H9 (cell line): ENCODE data around the gene GMPR. TPM values are rescaled to one million over a fixed set of nuclear protein-coding genes. Genes with fewer than 3 reads are reported as not detected.

Source experiments
- DNase-seq: peaks from one replicate; pipeline ENCODE4 v3.0.0-alpha.2; 2017
- H2AFZ ChIP-seq: one replicate; pipeline ENCODE4 v1.6.1; 2013; ENCODE audit warnings: mild to moderate bottlenecking, low read length, control low read depth, moderate library complexity
- H2AK5ac ChIP-seq: 2 replicates; pipeline ENCODE4 v1.6.1; 2013; ENCODE audit warnings: low read length, control low read depth, mixed read lengths; ENCODE audit not compliant: insufficient read length
- H2BK120ac ChIP-seq: one replicate; pipeline ENCODE4 v1.6.1; 2013; ENCODE audit warnings: low read depth, mild to moderate bottlenecking, low read length, control low read depth, inconsistent platforms; ENCODE audit not compliant: poor library complexity, severe bottlenecking
- H2BK12ac ChIP-seq: 2 replicates; pipeline ENCODE4 v1.6.1; 2013; ENCODE audit warnings: low read length, control low read depth, mixed read lengths, low read depth; ENCODE audit not compliant: insufficient read length
- H2BK15ac ChIP-seq: 2 replicates; pipeline ENCODE4 v1.6.1; 2013; ENCODE audit warnings: low read depth, low read length, control low read depth
- H2BK20ac ChIP-seq: one replicate; pipeline ENCODE4 v1.6.1; 2013; ENCODE audit warnings: low read depth, mild to moderate bottlenecking, low read length, control low read depth, inconsistent platforms; ENCODE audit not compliant: poor library complexity, severe bottlenecking
- H2BK5ac ChIP-seq: 2 replicates; pipeline ENCODE4 v1.6.1; 2013; ENCODE audit warnings: low read length, control low read depth, mixed read lengths; ENCODE audit not compliant: insufficient read length
- H3K14ac ChIP-seq: 2 replicates; pipeline ENCODE4 v1.6.1; 2013; ENCODE audit warnings: low read length, control low read depth; ENCODE audit not compliant: insufficient read depth
- H3K18ac ChIP-seq: 2 replicates; pipeline ENCODE4 v1.6.1; 2013; ENCODE audit warnings: low read depth, mild to moderate bottlenecking, mixed read lengths, low read length, control low read depth; ENCODE audit not compliant: insufficient read length
- H3K23ac ChIP-seq: 2 replicates; pipeline ENCODE4 v1.6.1; 2013; ENCODE audit warnings: low read length, control low read depth, mixed read lengths, low read depth; ENCODE audit not compliant: insufficient read length
- H3K23me2 ChIP-seq: 2 replicates; pipeline ENCODE4 v1.6.1; 2013; ENCODE audit warnings: low read depth, mild to moderate bottlenecking, mixed read lengths, low read length, control low read depth; ENCODE audit not compliant: insufficient read length, poor library complexity, severe bottlenecking
- H3K27ac ChIP-seq: 2 replicates; pipeline ENCODE4 v1.5.1; 2013; ENCODE audit warnings: low read length, control low read depth, mixed read lengths, low read depth; ENCODE audit not compliant: insufficient read length
- H3K27me3 ChIP-seq: 2 replicates; pipeline ENCODE4 v1.6.1; 2013; ENCODE audit warnings: low read length, control low read depth, inconsistent platforms; ENCODE audit not compliant: insufficient read depth
- H3K4ac ChIP-seq: 2 replicates; pipeline ENCODE4 v1.6.1; 2013; ENCODE audit warnings: low read depth, mild to moderate bottlenecking, control low read depth, inconsistent platforms, low read length, moderate library complexity
- H3K4me1 ChIP-seq: 2 replicates; pipeline ENCODE4 v1.6.1; 2013; ENCODE audit warnings: low read length, control low read depth, inconsistent platforms; ENCODE audit not compliant: insufficient read depth
- H3K4me2 ChIP-seq: 2 replicates; pipeline ENCODE4 v1.6.1; 2013; ENCODE audit warnings: low read length, control low read depth, mixed read lengths; ENCODE audit not compliant: insufficient read length, insufficient read depth
- H3K56ac ChIP-seq: 2 replicates; pipeline ENCODE4 v1.6.1; 2013; ENCODE audit warnings: low read depth, mild to moderate bottlenecking, mixed read lengths, low read length, control low read depth; ENCODE audit not compliant: insufficient read length
- H3K79me1 ChIP-seq: 2 replicates; pipeline ENCODE4 v1.6.1; 2013; ENCODE audit warnings: low read depth, mild to moderate bottlenecking, moderate library complexity, low read length, control low read depth, inconsistent platforms; ENCODE audit not compliant: insufficient read depth, poor library complexity, severe bottlenecking
- H3K79me2 ChIP-seq: 2 replicates; pipeline ENCODE4 v1.6.1; 2013; ENCODE audit warnings: low read length, control low read depth, inconsistent platforms; ENCODE audit not compliant: insufficient read depth
- H3K9ac ChIP-seq: 2 replicates; pipeline ENCODE4 v1.6.1; 2013; ENCODE audit warnings: low read length, control low read depth, mixed read lengths; ENCODE audit not compliant: insufficient read length; ENCODE audit errors: extremely low read depth
- H3K9me3 ChIP-seq: one replicate; pipeline ENCODE4 v1.6.1; 2013; ENCODE audit warnings: low read depth, low read length, inconsistent platforms; ENCODE audit not compliant: control insufficient read depth
- H3T11ph ChIP-seq: one replicate; pipeline ENCODE4 v1.6.1; 2013; ENCODE audit warnings: mild to moderate bottlenecking, low read length, control low read depth, inconsistent platforms
- H4K20me1 ChIP-seq: one replicate; pipeline ENCODE4 v1.6.1; 2013; ENCODE audit not compliant: control insufficient read depth, insufficient read length, insufficient read depth
- H4K5ac ChIP-seq: 2 replicates; pipeline ENCODE4 v1.6.1; 2013; ENCODE audit warnings: low read depth, mild to moderate bottlenecking, mixed read lengths, low read length, control low read depth; ENCODE audit not compliant: insufficient read length
- H4K8ac ChIP-seq: replicated peaks from 2 replicates; pipeline ENCODE4 v1.6.1; 2013; ENCODE audit warnings: low read length, control low read depth, mixed read lengths, low read depth; ENCODE audit not compliant: insufficient read length
- H4K91ac ChIP-seq: 2 replicates; pipeline ENCODE4 v1.6.1; 2013; ENCODE audit warnings: low read depth, mild to moderate bottlenecking, moderate library complexity, mixed read lengths, low read length, control low read depth; ENCODE audit not compliant: insufficient read length
- H3K27ac Mint-ChIP-seq, 3 experiments: 2 replicates in 2 of 3; 3 replicates in 1 of 3; pipeline ENCODE4 v1.8.0; 2020 to 2021; ENCODE audit warnings: mixed read lengths in 3 of 3, mild to moderate bottlenecking in 1 of 3, moderate library complexity in 1 of 3
- H3K27me3 Mint-ChIP-seq: 2 replicates; pipeline ENCODE4 v1.8.0; 2021; ENCODE audit warnings: low read depth, mild to moderate bottlenecking, moderate library complexity, mixed read lengths
- H3K36me3 Mint-ChIP-seq, 3 experiments: 2 replicates in 2 of 3; 3 replicates in 1 of 3; pipeline ENCODE4 v1.8.0; 2020 to 2021; ENCODE audit warnings: low read depth in 3 of 3, mixed read lengths in 3 of 3; ENCODE audit not compliant: insufficient read depth in 1 of 3
- H3K4me1 Mint-ChIP-seq, 2 experiments: 2 replicates each; pipeline ENCODE4 v1.8.0; 2020; ENCODE audit warnings: mixed read lengths in 2 of 2
- H3K4me3 Mint-ChIP-seq, 2 experiments: 2 replicates in 1 of 2; 3 replicates in 1 of 2; pipeline ENCODE4 v1.8.0; 2020 to 2021; ENCODE audit warnings: mild to moderate bottlenecking in 2 of 2, mixed read lengths in 2 of 2, moderate library complexity in 1 of 2
- H3K9me3 Mint-ChIP-seq, 2 experiments: 2 replicates in 1 of 2; 3 replicates in 1 of 2; pipeline ENCODE4 v1.8.0; 2020; ENCODE audit warnings: mild to moderate bottlenecking in 2 of 2, mixed read lengths in 2 of 2, moderate library complexity in 1 of 2
- WGBS: extraction: QIAGEN DNeasy Blood & Tissue Kit; methylation state at CpG from one replicate; pipeline ENCODE4 v1.1.7; 2013; ENCODE audit warnings: missing lambda C conversion rate, low lambda C conversion rate, mixed read lengths; ENCODE audit not compliant: insufficient read length; ENCODE audit errors: extremely low coverage; 5-methylcytosine and 5-hydroxymethylcytosine counted together
- total RNA-seq: library from RNA; stranded (reverse); gene quantifications from 2 replicates; pipeline ENCODE4 v1.2.1, GENCODE V29; 2021
- TF ChIP-seq, protein P1 (sequence below): fragments of 200-600 bp; sonication (generic); conservative IDR thresholded peaks from 3 replicates; pipeline ENCODE4 v1.8.0; 2021; ENCODE audit warnings: antibody characterized with exemption, mild to moderate bottlenecking

The GMPR gene
- total RNA-seq, 1 experiment from 2014 or later = 0.70 TPM

- Histone ChIP-seq H4K8ac (no peak overlapping the region), H3K9me3 (no peaks in the 10 kb centered on the region), H3K14ac (no peak overlapping the region), H3K4me2 (no peak overlapping the region), H3K18ac (no peak overlapping the region), H4K91ac (no peak overlapping the region), H3K4me1 (no peaks in the 10 kb centered on the region), H2BK5ac (no peak overlapping the region), H3K23me2 (no peaks in the 10 kb centered on the region), H3K79me2 (no peaks in the 10 kb centered on the region), H2BK120ac (no peak overlapping the region), H3K4ac (no peak overlapping the region), H2AFZ (no peak overlapping the region), H2BK12ac (no peak overlapping the region), H3K27ac (no peak overlapping the region), H3K27me3 (no peaks in the 10 kb centered on the region), H2AK5ac (no peak overlapping the region), H4K20me1 (no peaks in the 10 kb centered on the region), H3K9ac (no peak overlapping the region), H3K79me1 (no peaks in the 10 kb centered on the region), H4K5ac (no peak overlapping the region), H3K56ac (no peak overlapping the region), H2BK20ac (no peak overlapping the region), H2BK15ac (no peak overlapping the region), H3T11ph (no peak overlapping the region), H3K23ac (no peak overlapping the region)
- no CpG with 5 or more reads among the region's 10 CpGs for WGBS
- Mint-ChIP-seq H3K4me3 (no peak overlapping the region), H3K4me1 (peaks cover 6 to 15% of the 10 kb centered on the region in 2 experiments), H3K27ac (no peak overlapping the region), H3K27me3 (peaks cover 4% of the 10 kb centered on the region; the same call in 1 of the 2 replicates), H3K36me3 (no peaks in the 10 kb centered on the region; a peak in 1 of 7 replicates), H3K9me3 (no peaks in the 10 kb centered on the region; a peak in 1 of 5 replicates)
- DNase-seq = no peak
- TF ChIP-seq, protein P1, sequence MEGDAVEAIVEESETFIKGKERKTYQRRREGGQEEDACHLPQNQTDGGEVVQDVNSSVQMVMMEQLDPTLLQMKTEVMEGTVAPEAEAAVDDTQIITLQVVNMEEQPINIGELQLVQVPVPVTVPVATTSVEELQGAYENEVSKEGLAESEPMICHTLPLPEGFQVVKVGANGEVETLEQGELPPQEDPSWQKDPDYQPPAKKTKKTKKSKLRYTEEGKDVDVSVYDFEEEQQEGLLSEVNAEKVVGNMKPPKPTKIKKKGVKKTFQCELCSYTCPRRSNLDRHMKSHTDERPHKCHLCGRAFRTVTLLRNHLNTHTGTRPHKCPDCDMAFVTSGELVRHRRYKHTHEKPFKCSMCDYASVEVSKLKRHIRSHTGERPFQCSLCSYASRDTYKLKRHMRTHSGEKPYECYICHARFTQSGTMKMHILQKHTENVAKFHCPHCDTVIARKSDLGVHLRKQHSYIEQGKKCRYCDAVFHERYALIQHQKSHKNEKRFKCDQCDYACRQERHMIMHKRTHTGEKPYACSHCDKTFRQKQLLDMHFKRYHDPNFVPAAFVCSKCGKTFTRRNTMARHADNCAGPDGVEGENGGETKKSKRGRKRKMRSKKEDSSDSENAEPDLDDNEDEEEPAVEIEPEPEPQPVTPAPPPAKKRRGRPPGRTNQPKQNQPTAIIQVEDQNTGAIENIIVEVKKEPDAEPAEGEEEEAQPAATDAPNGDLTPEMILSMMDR = no peak
These were observed 36.6 kb downstream of the GMPR start for GRCh38 chr6:16274885-16275589.
